T-cell (primary cell): ENCODE data around the gene MMP21. TPM values are rescaled to one million over a fixed set of nuclear protein-coding genes. Genes with fewer than 3 reads are reported as not detected.

Source experiments
- ATAC-seq, 4 experiments: fragments of 200-7000 bp in 3 of 4; fragments of 150-1000 bp in 1 of 4; cut with Tn5 transposase; replicated peaks in 1 of 4; 1 replicate in 3 of 4; 2 replicates in 1 of 4; pipeline ENCODE4 v1.10.0; 2021; ENCODE audit warnings: moderate library complexity in 3 of 4, mild to moderate bottlenecking in 2 of 4, moderate number of reproducible peaks in 1 of 4
- CTCF ChIA-PET, 2 donors: fragments of 300-600 bp; sonication (Branson Sonifier 250); formaldehyde crosslinking; loops; one replicate each; lab custom pipeline; 2022; ENCODE audit warnings: antibody characterized with exemption in 2 of 2; lab: Charles Lee
- POLR2A ChIA-PET, 2 donors: fragments of 300-600 bp; sonication (Branson Sonifier 250); formaldehyde crosslinking; loops; one replicate each; lab custom pipeline; 2022; ENCODE audit warnings: antibody characterized with exemption in 2 of 2; lab: Charles Lee
- DNase-seq, 35 experiments: peaks; one replicate each; pipeline versions ENCODE4 v3.0.0 to v3.0.0-alpha.2; 2013 to 2023
- H3K27ac ChIP-seq: one replicate; pipeline ENCODE4 v1.5.1; 2013; ENCODE audit warnings: low read length
- H3K27me3 ChIP-seq, 2 experiments: replicated peaks in 1 of 2; 1 replicate in 1 of 2; 2 replicates in 1 of 2; pipeline versions ENCODE4 v1.6.1 to v1.7.0; 2013; ENCODE audit warnings: low read length in 1 of 2, mixed read lengths in 1 of 2; ENCODE audit not compliant: control insufficient read depth in 2 of 2, insufficient read depth in 2 of 2; ENCODE audit errors: extremely low read depth in 1 of 2
- H3K36me3 ChIP-seq, 2 donors: 1 replicate in 1 of 2; 2 replicates in 1 of 2; pipeline versions ENCODE4 v1.6.1 to v1.7.0; 2013; ENCODE audit warnings: low read length in 1 of 2; ENCODE audit not compliant: control insufficient read depth in 2 of 2, insufficient read depth in 1 of 2; ENCODE audit errors: extremely low read depth in 1 of 2
- H3K4me1 ChIP-seq, 2 experiments: 1 replicate in 1 of 2; 2 replicates in 1 of 2; pipeline versions ENCODE4 v1.6.1 to v1.7.0; 2013; ENCODE audit warnings: low read length in 2 of 2, mixed read lengths in 1 of 2; ENCODE audit not compliant: insufficient read depth in 2 of 2, control insufficient read depth in 1 of 2; ENCODE audit errors: extremely low read depth in 1 of 2
- H3K4me3 ChIP-seq, 2 donors: 1 replicate in 1 of 2; 2 replicates in 1 of 2; pipeline versions ENCODE4 v1.5.1 to v1.7.0; 2013; ENCODE audit warnings: mild to moderate bottlenecking in 2 of 2, low read length in 1 of 2, moderate library complexity in 1 of 2; ENCODE audit not compliant: control insufficient read depth in 1 of 2; ENCODE audit errors: extremely low read depth in 1 of 2
- H3K9me3 ChIP-seq: 2 replicates; pipeline ENCODE4 v1.7.0; 2013
- H3K27ac Mint-ChIP-seq, 2 donors: one replicate each; pipeline ENCODE4 v1.8.0; 2020 to 2021; ENCODE audit warnings: mild to moderate bottlenecking in 2 of 2, mixed read lengths in 2 of 2
- H3K27me3 Mint-ChIP-seq, 2 donors: one replicate each; pipeline ENCODE4 v1.8.0; 2021 to 2022; ENCODE audit warnings: mixed read lengths in 2 of 2
- H3K36me3 Mint-ChIP-seq: one replicate; pipeline ENCODE4 v1.8.0; 2021; ENCODE audit warnings: mixed read lengths
- H3K4me1 Mint-ChIP-seq, 3 donors: one replicate each; pipeline ENCODE4 v1.8.0; 2020 to 2022; ENCODE audit warnings: mixed read lengths in 3 of 3, mild to moderate bottlenecking in 1 of 3
- H3K4me3 Mint-ChIP-seq, 3 donors: one replicate each; pipeline ENCODE4 v1.8.0; 2020 to 2022; ENCODE audit warnings: mild to moderate bottlenecking in 3 of 3, mixed read lengths in 3 of 3, moderate library complexity in 3 of 3
- H3K9me3 Mint-ChIP-seq, 3 donors: one replicate each; pipeline ENCODE4 v1.8.0; 2020 to 2022; ENCODE audit warnings: mixed read lengths in 3 of 3
- WGBS: methylation state at CpG from one replicate; pipeline ENCODE4 v1.1.5; 2013; ENCODE audit warnings: missing lambda C conversion rate; ENCODE audit not compliant: insufficient coverage; 5-methylcytosine and 5-hydroxymethylcytosine counted together
- total RNA-seq, 35 experiments: library from RNA in 6 of 35; stranded (reverse) in 6 of 35; fragments of 120-200 nt in 1 of 35; gene quantifications; one replicate each; pipeline versions ENCODE4 v1.2.1 to v1.2.4 and lab custom pipeline; 2013 to 2026

Gene MMP21
- total RNA-seq, 5 donors from 2014 or later (not counting 1 experiment from before 2014, with no cell fraction given) = 0.30 to 0.49 (median 0.44) TPM

- H3K27ac Mint-ChIP-seq = no peak overlapping the region
- H3K27me3 ChIP-seq = peaks cover 0 to 4% of the 10 kb centered on the region in 2 experiments
- no peaks in the 10 kb centered on the region for H3K9me3 Mint-ChIP-seq
- H3K27me3 Mint-ChIP-seq = peaks cover 0 to under 1% of the 10 kb centered on the region in 2 donors
- no peaks in the 10 kb centered on the region for H3K4me1 Mint-ChIP-seq
- H3K36me3 ChIP-seq = peaks cover 15 to 21% of the 10 kb centered on the region in 2 donors
- no peak overlapping the region for H3K4me3 ChIP-seq
- WGBS = 98% methylated on average over 12 of the region's 12 CpGs
- peaks cover 40% of the 10 kb centered on the region for H3K36me3 Mint-ChIP-seq
- CTCF ChIA-PET = interaction anchor here in 1 of 2 donors (1.2 kb wide), 1 partner anchor 14 kb away, joined by 4 read pairs; no protein-coding TSS in a partner anchor
- no peak overlapping the region for H3K27ac ChIP-seq
- H3K9me3 ChIP-seq = no peaks in the 10 kb centered on the region
- DNase-seq = no peak
- no peaks in the 10 kb centered on the region for H3K4me1 ChIP-seq
- ATAC-seq = no peak
- POLR2A ChIA-PET = no interaction called here
- no peak overlapping the region for H3K4me3 Mint-ChIP-seq
Observed at GRCh38 chr10:125769175-125769574, 6.4 kb downstream of the MMP21 start.

- no peak overlapping the region for H3K27ac ChIP-seq
- H3K36me3 Mint-ChIP-seq = peaks cover 47% of the 10 kb centered on the region
- no peaks in the 10 kb centered on the region for H3K4me1 Mint-ChIP-seq
- DNase-seq (peak in 1 of 35 experiments; percentile 6), ATAC-seq (no peak)
- peaks cover 0 to 2% of the 10 kb centered on the region in 2 experiments for H3K27me3 ChIP-seq
- no peaks in the 10 kb centered on the region for H3K4me1 ChIP-seq
- no peaks in the 10 kb centered on the region for H3K9me3 Mint-ChIP-seq
- no peak overlapping the region for H3K4me3 Mint-ChIP-seq
- CTCF ChIA-PET = interaction anchor here in 1 of 2 donors (1.2 kb wide), 1 partner anchor 13 kb away, joined by 4 read pairs; no protein-coding TSS in a partner anchor
- peaks cover 16 to 29% of the 10 kb centered on the region in 2 donors for H3K36me3 ChIP-seq
- WGBS = 100% methylated on average over 1 of the region's 4 CpGs
- no peaks in the 10 kb centered on the region for H3K9me3 ChIP-seq
- POLR2A ChIA-PET = no interaction called here
- H3K27ac Mint-ChIP-seq = no peak overlapping the region
- no peak overlapping the region for H3K4me3 ChIP-seq
- H3K27me3 Mint-ChIP-seq = no peaks in the 10 kb centered on the region
Observed at GRCh38 chr10:125768219-125768855, 7.3 kb downstream of the MMP21 start.

GRCh38 chr10:125766511-125766910 is 9.1 kb downstream of the MMP21 start:
- Mint-ChIP-seq H3K36me3 (peaks cover 60% of the 10 kb centered on the region), H3K27me3 (no peaks in the 10 kb centered on the region), H3K27ac (no peak overlapping the region), H3K4me3 (no peak overlapping the region), H3K9me3 (no peaks in the 10 kb centered on the region), H3K4me1 (no peaks in the 10 kb centered on the region)
- Histone ChIP-seq H3K27ac (no peak overlapping the region), H3K36me3 (peaks cover 16 to 44% of the 10 kb centered on the region in 2 donors), H3K9me3 (no peaks in the 10 kb centered on the region), H3K27me3 (no peaks in the 10 kb centered on the region), H3K4me3 (no peak overlapping the region), H3K4me1 (no peaks in the 10 kb centered on the region)
- no peak for DNase-seq
- POLR2A ChIA-PET = no interaction called here
- CTCF ChIA-PET = no interaction called here
- WGBS = 100% methylated on average over 1 of the region's 4 CpGs
- no peak for ATAC-seq

- Mint-ChIP-seq H3K27ac (no peak overlapping the region), H3K9me3 (no peaks in the 10 kb centered on the region), H3K4me3 (no peak overlapping the region), H3K4me1 (no peaks in the 10 kb centered on the region), H3K36me3 (peaks cover 64% of the 10 kb centered on the region), H3K27me3 (no peaks in the 10 kb centered on the region)
- H3K9me3 ChIP-seq = no peaks in the 10 kb centered on the region
- no peak overlapping the region for H3K27ac ChIP-seq
- DNase-seq (no peak), ATAC-seq (no peak)
- no peaks in the 10 kb centered on the region for H3K4me1 ChIP-seq
- no peaks in the 10 kb centered on the region for H3K27me3 ChIP-seq
- peaks cover 16 to 50% of the 10 kb centered on the region in 2 donors for H3K36me3 ChIP-seq
- WGBS = 86% methylated on average over 1 of the region's 2 CpGs
- ChIA-PET POLR2A (no interaction called here), CTCF (no interaction called here)
- H3K4me3 ChIP-seq = no peak overlapping the region
Observed at GRCh38 chr10:125765835-125766234, 9.8 kb downstream of the MMP21 start.

GRCh38 chr10:125762692-125763648 is 12.7 kb downstream of the MMP21 start:
- ATAC-seq (no peak), DNase-seq (no peak)
- Mint-ChIP-seq H3K4me3 (no peak overlapping the region), H3K9me3 (no peaks in the 10 kb centered on the region), H3K4me1 (peaks cover 0 to 2% (median 0%) of the 10 kb centered on the region in 3 donors), H3K27me3 (no peaks in the 10 kb centered on the region), H3K36me3 (peaks cover 69% of the 10 kb centered on the region), H3K27ac (no peak overlapping the region)
- POLR2A ChIA-PET = no interaction called here
- Histone ChIP-seq H3K36me3 (peaks cover 9 to 72% of the 10 kb centered on the region in 2 donors), H3K9me3 (no peaks in the 10 kb centered on the region), H3K4me3 (no peak overlapping the region), H3K27me3 (no peaks in the 10 kb centered on the region), H3K4me1 (no peaks in the 10 kb centered on the region), H3K27ac (no peak overlapping the region)
- CTCF ChIA-PET = no interaction called here
- WGBS = 94% methylated on average over 14 of the region's 24 CpGs

- Mint-ChIP-seq H3K4me1 (peaks cover 0 to 5% (median 0%) of the 10 kb centered on the region in 3 donors), H3K27me3 (no peaks in the 10 kb centered on the region), H3K4me3 (no peak overlapping the region), H3K27ac (no peak overlapping the region), H3K36me3 (peaks cover 69% of the 10 kb centered on the region), H3K9me3 (no peaks in the 10 kb centered on the region)
- Histone ChIP-seq H3K36me3 (peaks cover 9 to 78% of the 10 kb centered on the region in 2 donors), H3K27ac (no peak overlapping the region), H3K27me3 (no peaks in the 10 kb centered on the region), H3K9me3 (no peaks in the 10 kb centered on the region), H3K4me1 (no peaks in the 10 kb centered on the region), H3K4me3 (no peak overlapping the region)
- 82% methylated on average over 1 of the region's 1 CpG for WGBS
- CTCF ChIA-PET = no interaction called here
- POLR2A ChIA-PET = no interaction called here
- ATAC-seq (no peak), DNase-seq (no peak)
Observed at GRCh38 chr10:125761961-125762360, 13.7 kb downstream of the MMP21 start.
